ENCODE measurements around the gene GBP7.

Gene GBP7

GRCh38 chr1:89125913-89126580 lies 49.8 kb downstream of the GBP7 start, which contains the start of gene GBP2:
GBP2 (minus strand) TSS chr1:89126114; CDS start chr1:89121966, 4,148 bp downstream.
- peak within 1 kb of the TSS; percentile 60 for H3K4me3 ChIP-seq (ENCODE audit: low read length)
- TF ChIP-seq CTCF (conservative IDR thresholded peaks at IDR 0.05; ENCODE audit: low read length) = no peak

GRCh38 chr1:89125240-89125912 lies 50.4 kb downstream of the GBP7 start:
- peak overlapping the region; percentile 60 for H3K4me3 ChIP-seq (ENCODE audit: low read length)
- TF ChIP-seq CTCF (conservative IDR thresholded peaks at IDR 0.05; ENCODE audit: low read length) = no peak
- DNase-seq (ENCODE audit: low read depth) = peak; percentile 3

More at GRCh38 chr1:89125913-89126580, 49.8 kb downstream of the GBP7 start, which contains the start of gene GBP2:
- DNase-seq (ENCODE audit: low read depth) = peak; percentile 68

- H3K4me3 ChIP-seq (ENCODE audit: low read length) = no peak overlapping the region
- no peak for DNase-seq (ENCODE audit: low read depth)
- no peak for TF ChIP-seq CTCF (conservative IDR thresholded peaks at IDR 0.05; ENCODE audit: low read length)
These were observed 54.2 kb downstream of the GBP7 start for GRCh38 chr1:89121641-89122040.

- TF ChIP-seq CTCF (conservative IDR thresholded peaks at IDR 0.05; ENCODE audit: low read length) = no peak
- DNase-seq (ENCODE audit: low read depth) = no peak
- H3K4me3 ChIP-seq (ENCODE audit: low read length) = no peak overlapping the region
These were observed 61.1 kb downstream of the GBP7 start for GRCh38 chr1:89114662-89115061.

- H3K4me3 ChIP-seq (ENCODE audit: low read length) = no peak overlapping the region
- TF ChIP-seq CTCF (conservative IDR thresholded peaks at IDR 0.05; ENCODE audit: low read length) = no peak
- DNase-seq (ENCODE audit: low read depth) = no peak
These were observed 62.8 kb downstream of the GBP7 start for GRCh38 chr1:89112871-89113613.

GRCh38 chr1:89104687-89105086 lies 71.1 kb downstream of the GBP7 start:
- no peak for DNase-seq (ENCODE audit: low read depth)
- H3K4me3 ChIP-seq (ENCODE audit: low read length) = no peak overlapping the region
- no peak for TF ChIP-seq CTCF (conservative IDR thresholded peaks at IDR 0.05; ENCODE audit: low read length)
